Renal cortex interstitium (tissue), 11 donors: ENCODE measurements around the gene GCHFR. TPM values are rescaled to one million over a fixed set of nuclear protein-coding genes. Genes with fewer than 3 reads are reported as not detected.

Experiments used
- DNase-seq, 11 donors: peaks; one replicate each; pipeline ENCODE4 v3.0.0-alpha.2; 2013; ENCODE audit warnings: low read depth in 9 of 11, low spot score in 4 of 11; ENCODE audit errors: extremely low read depth in 1 of 11
- polyA plus RNA-seq, 3 donors: library from polyadenylated mRNA; unstranded; fragments of 120-200 nt; gene quantifications; one replicate each; pipeline ENCODE4 v1.2.1, GENCODE V29; 2013; ENCODE audit not compliant: insufficient read length in 3 of 3

GCHFR gene
- polyA plus RNA-seq, 3 donors = 29.7 to 53.1 (median 44.7) TPM

- DNase-seq = no peak
Observed at GRCh38 chr15:40747685-40748631, 15.9 kb upstream of the GCHFR start.

GRCh38 chr15:40749151-40749630, 14.7 kb upstream of the GCHFR start:
- no peak for DNase-seq

- no peak for DNase-seq
Observed at GRCh38 chr15:40750885-40751284, 13.0 kb upstream of the GCHFR start.

- DNase-seq = no peak
Observed at GRCh38 chr15:40751745-40752144, 12.1 kb upstream of the GCHFR start.

GRCh38 chr15:40754574-40754882, 9.3 kb upstream of the GCHFR start:
- DNase-seq = no peak

GRCh38 chr15:40754883-40755811, 8.7 kb upstream of the GCHFR start, which contains the start of gene RMDN3:
TSS of gene RMDN3 (minus strand) at chr15:40755254. CDS start at chr15:40754783, 471 bp downstream.
- peak; percentile 89 to 96 (median 93) for DNase-seq

GRCh38 chr15:40755812-40756208, 8.1 kb upstream of the GCHFR start:
- no peak for DNase-seq

GRCh38 chr15:40756938-40757337, 6.9 kb upstream of the GCHFR start:
- no peak for DNase-seq

- no peak for DNase-seq
Observed at GRCh38 chr15:40759961-40760360, 3.9 kb upstream of the GCHFR start.

GRCh38 chr15:40762919-40763800, 708 bp upstream of the GCHFR start:
- DNase-seq = peak in 4 of 11 donors; percentile 60 to 79 (median 68)

GRCh38 chr15:40764629-40765103, 798 bp downstream of the GCHFR start:
- no peak for DNase-seq

GRCh38 chr15:40766194-40766815, 2.4 kb downstream of the GCHFR start:
- DNase-seq = no peak

GRCh38 chr15:40766906-40767837, 3.3 kb downstream of the GCHFR start:
- DNase-seq = no peak

- no peak for DNase-seq
Observed at GRCh38 chr15:40767838-40768500, 4.1 kb downstream of the GCHFR start.

- DNase-seq = no peak
Observed at GRCh38 chr15:40768521-40769273, 4.8 kb downstream of the GCHFR start.
